ENCODE results near the gene GLB1L.
"Not testable (repeated sequence)": the region's sequence is repeated elsewhere in the genome, so short reads cannot be mapped to it uniquely, and the experiment has no call there.

The GLB1L gene

GRCh38 chr2:219279916-219280516, 34.8 kb upstream of the GLB1L start:
- no peak for DNase-seq

GRCh38 chr2:219279151-219279915, 34.1 kb upstream of the GLB1L start, which contains the start of gene DNAJB2:
DNAJB2 (plus strand) TSS chr2:219279366; CDS start chr2:219279834, 468 bp downstream.
- peak; percentile 100 for DNase-seq

GRCh38 chr2:219278655-219279150, 33.5 kb upstream of the GLB1L start:
- DNase-seq, result no peak

- DNase-seq, result peak; percentile 82
Observed at GRCh38 chr2:219277703-219278654, 32.7 kb upstream of the GLB1L start.

GRCh38 chr2:219274361-219274921, 29.2 kb upstream of the GLB1L start:
- DNase-seq, result no peak

- no peak for DNase-seq
Observed at GRCh38 chr2:219273937-219274336, 28.7 kb upstream of the GLB1L start.

GRCh38 chr2:219272995-219273394, 27.8 kb upstream of the GLB1L start:
- DNase-seq, result no peak

- no peak for DNase-seq
Observed at GRCh38 chr2:219272356-219272755, 27.1 kb upstream of the GLB1L start.

- no peak for DNase-seq
Observed at GRCh38 chr2:219271021-219271420, 25.8 kb upstream of the GLB1L start.

GRCh38 chr2:219270055-219270372, 24.8 kb upstream of the GLB1L start:
- DNase-seq, result no peak

- DNase-seq, result no peak
Observed at GRCh38 chr2:219269362-219270054, 24.3 kb upstream of the GLB1L start.

GRCh38 chr2:219268294-219268693, 23.1 kb upstream of the GLB1L start:
- no peak for DNase-seq

GRCh38 chr2:219266886-219267285, 21.6 kb upstream of the GLB1L start:
- DNase-seq, result no peak

GRCh38 chr2:219266232-219266631, 21.0 kb upstream of the GLB1L start:
- no peak for DNase-seq

- DNase-seq, result no peak
Observed at GRCh38 chr2:219261024-219261855, 16.0 kb upstream of the GLB1L start.

GRCh38 chr2:219258942-219259341, 13.7 kb upstream of the GLB1L start:
- DNase-seq, result not testable (repeated sequence)

GRCh38 chr2:219254590-219255201, 9.5 kb upstream of the GLB1L start:
- DNase-seq, result peak; percentile 44

GRCh38 chr2:219253753-219254589, 8.7 kb upstream of the GLB1L start, which contains the start of gene TUBA4A:
TUBA4A (minus strand) TSS chr2:219253918; CDS start chr2:219253858, 60 bp downstream.
- DNase-seq, result peak; percentile 89

- DNase-seq, result peak; percentile 50
Observed at GRCh38 chr2:219252900-219253752, 7.9 kb upstream of the GLB1L start, which contains the start of gene TUBA4B. TUBA4B (plus strand) TSS chr2:219253243; CDS start chr2:219253408, 165 bp downstream.
